ENCODE results near the gene RPS16.

GRCh38 chr19:39465956-39466747 is 30.4 kb upstream of the RPS16 start:
- TF ChIP-seq CTCF (IDR thresholded peaks at IDR 0.05) (no peak), POLR2A (IDR thresholded peaks at IDR 0.05) (no peak)

Data from vagina (tissue), 2 donors.